ENCODE data around the gene MREG.

Gene MREG

GRCh38 chr2:216013080-216013909 lies at the start of gene MREG:
Gene MREG (minus strand): TSS chr2:216013551. CDS start chr2:216013327, 224 bp downstream.
- DNase-seq (ENCODE audit: extremely low read depth in 1 of 2, low read depth in 1 of 2): peak; percentile 45 to 74

DNA sequence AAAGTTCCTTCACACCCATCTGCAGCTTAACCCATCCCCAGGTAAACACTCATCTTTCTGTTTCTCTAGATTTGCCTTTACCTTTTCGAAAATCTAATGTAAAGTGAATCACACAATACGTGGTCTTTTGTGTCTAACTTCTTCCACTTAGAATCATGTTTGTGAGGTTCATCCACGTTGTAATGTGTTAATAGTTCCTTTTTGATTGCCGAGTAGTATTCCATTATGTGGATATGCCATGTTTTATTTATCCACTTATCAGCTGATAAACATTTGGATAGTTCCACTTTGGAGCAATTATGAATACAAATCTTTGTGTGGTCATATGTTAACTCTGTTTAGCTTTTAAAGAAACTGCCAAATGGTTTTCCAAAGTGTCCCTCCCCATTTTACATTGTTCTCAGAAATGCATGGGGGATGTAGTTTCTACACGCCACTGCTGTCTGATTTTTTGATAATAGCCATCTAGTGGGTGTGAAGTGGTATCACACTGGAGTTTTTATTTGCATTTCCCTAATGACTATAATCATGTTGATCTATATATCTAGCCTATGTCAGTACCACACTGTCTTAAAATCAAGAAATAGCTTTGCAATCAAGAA lies 46.0 kb upstream of the MREG start:
- DNase-seq (ENCODE audit: extremely low read depth in 1 of 2, low read depth in 1 of 2): no peak

GRCh38 chr2:216057688-216058193 lies 44.4 kb upstream of the MREG start:
- DNase-seq (ENCODE audit: extremely low read depth in 1 of 2, low read depth in 1 of 2): no peak

GRCh38 chr2:216056739-216057138 lies 43.4 kb upstream of the MREG start:
- no peak for DNase-seq (ENCODE audit: extremely low read depth in 1 of 2, low read depth in 1 of 2)

- no peak for DNase-seq (ENCODE audit: extremely low read depth in 1 of 2, low read depth in 1 of 2)
These were observed 42.3 kb upstream of the MREG start for GRCh38 chr2:216055680-216056079.

DNA sequence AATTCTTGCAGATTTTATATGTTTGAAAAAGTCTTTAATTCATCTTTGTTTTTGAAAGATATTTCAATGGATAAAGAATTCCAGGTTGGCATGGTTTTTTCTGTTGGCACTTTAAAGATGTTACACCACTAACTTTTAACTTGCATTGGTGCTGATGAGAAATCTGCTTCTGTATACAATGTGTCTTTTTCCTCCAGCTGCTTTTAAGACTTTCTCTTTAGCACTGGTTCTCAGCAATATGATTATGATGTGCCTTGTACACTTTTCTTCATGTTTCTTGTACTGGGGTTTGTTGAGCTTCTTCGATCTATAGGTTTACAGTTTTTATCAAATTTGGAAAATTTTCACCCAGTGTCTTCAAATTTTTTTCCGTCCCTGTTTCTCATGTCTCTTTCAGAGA lies 39.1 kb upstream of the MREG start:
- no peak for DNase-seq (ENCODE audit: extremely low read depth in 1 of 2, low read depth in 1 of 2)

GRCh38 chr2:216051350-216051749 lies 38.0 kb upstream of the MREG start:
- DNase-seq (ENCODE audit: extremely low read depth in 1 of 2, low read depth in 1 of 2): no peak

GRCh38 chr2:216049452-216049851 lies 36.1 kb upstream of the MREG start:
- no peak for DNase-seq (ENCODE audit: extremely low read depth in 1 of 2, low read depth in 1 of 2)

DNA sequence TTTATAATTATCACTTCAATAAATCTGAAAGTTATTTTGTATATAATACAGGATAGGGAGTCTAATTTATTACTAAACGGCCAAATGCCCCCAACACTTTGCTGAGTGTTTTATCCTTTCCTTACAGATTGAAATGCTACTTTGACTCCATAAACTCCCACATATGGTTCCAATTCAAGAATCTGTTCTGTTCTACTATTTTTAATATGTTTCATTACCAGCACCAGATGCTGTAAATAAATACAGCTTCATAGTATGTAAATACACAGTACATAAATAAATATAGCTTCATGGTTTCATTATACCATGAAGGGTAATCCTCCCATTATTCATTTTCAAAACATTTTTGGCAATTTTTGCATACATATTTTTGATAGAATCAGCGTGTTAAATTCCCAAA lies 34.0 kb upstream of the MREG start:
- DNase-seq (ENCODE audit: extremely low read depth in 1 of 2, low read depth in 1 of 2): no peak

DNA sequence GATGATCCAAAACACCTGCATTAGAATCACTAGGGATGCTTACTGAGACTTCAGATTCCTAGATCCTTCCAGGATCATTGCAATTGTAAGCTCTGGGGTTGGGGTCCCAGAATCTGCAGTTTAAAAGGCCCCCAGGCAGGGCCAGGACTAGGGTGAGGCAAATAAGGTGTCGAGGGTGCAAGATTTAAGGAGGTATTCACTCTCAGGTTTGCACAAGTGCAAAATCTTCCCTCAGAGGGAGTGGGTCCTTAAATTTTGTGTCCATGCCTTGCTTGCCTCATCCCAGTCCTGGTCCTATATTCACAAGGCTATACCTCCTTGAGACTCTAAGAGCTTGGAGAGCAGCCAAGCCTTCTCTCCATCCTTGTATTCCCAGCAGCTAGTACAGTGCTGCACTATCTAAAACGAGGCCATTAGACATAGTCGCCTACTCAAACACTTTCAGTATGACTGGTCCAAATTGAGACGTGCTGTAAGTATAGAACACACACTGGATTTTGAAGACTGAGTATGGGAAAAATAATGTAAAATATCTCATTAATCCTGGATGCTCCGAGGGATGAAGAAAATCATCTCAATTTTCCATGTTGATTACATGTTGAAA lies 31.6 kb upstream of the MREG start:
- no peak for DNase-seq (ENCODE audit: extremely low read depth in 1 of 2, low read depth in 1 of 2)

GRCh38 chr2:216043949-216044348 lies 30.6 kb upstream of the MREG start:
- DNase-seq (ENCODE audit: extremely low read depth in 1 of 2, low read depth in 1 of 2): no peak

GRCh38 chr2:216041438-216041837 lies 28.1 kb upstream of the MREG start:
- DNase-seq (ENCODE audit: extremely low read depth in 1 of 2, low read depth in 1 of 2): no peak

DNA sequence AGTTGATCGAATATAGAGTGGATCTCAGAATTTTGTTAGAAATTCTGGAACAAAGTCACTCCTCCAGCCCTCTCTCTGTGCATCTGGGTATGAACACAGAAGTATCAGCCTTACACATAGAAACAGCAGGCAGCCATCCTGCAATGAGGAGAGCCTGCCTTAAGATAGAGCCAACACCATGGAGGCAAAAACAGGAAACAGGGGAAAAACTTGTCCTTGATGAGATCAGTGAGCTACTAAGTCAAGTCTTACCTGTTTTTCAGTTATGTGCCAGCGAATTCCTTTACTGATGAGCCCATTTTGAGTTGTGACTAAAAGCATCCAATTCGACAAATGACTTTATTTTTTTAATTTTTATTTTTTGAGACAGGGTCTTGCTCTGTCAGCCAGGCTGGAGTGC lies 26.6 kb upstream of the MREG start:
- DNase-seq (ENCODE audit: extremely low read depth in 1 of 2, low read depth in 1 of 2): no peak

DNA sequence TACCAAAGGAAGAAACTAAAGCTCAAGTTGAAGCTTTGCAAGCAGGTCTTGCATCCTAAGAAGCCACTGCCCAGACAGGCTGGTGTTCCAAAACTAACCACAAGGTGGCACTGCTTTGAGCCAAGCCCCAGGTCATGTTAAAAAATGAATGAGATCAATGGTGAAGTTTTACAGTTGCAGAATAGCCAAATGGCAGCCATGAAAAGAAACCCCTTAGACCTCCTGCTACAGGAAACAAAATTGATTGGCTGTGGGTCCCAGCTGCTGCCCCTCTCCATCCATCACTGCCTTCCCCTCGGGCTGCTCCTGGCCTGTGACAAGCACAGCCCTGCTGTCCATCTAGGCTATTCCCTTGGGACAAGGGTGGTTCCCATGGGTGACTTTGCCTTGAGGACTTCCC lies 20.7 kb upstream of the MREG start:
- peak; percentile 40 to 61 for DNase-seq (ENCODE audit: extremely low read depth in 1 of 2, low read depth in 1 of 2)

- no peak for DNase-seq (ENCODE audit: extremely low read depth in 1 of 2, low read depth in 1 of 2)
These were observed 20.1 kb upstream of the MREG start for GRCh38 chr2:216033403-216033802.

GRCh38 chr2:216031960-216032689 lies 18.8 kb upstream of the MREG start:
- DNase-seq (ENCODE audit: extremely low read depth in 1 of 2, low read depth in 1 of 2): no peak

DNA sequence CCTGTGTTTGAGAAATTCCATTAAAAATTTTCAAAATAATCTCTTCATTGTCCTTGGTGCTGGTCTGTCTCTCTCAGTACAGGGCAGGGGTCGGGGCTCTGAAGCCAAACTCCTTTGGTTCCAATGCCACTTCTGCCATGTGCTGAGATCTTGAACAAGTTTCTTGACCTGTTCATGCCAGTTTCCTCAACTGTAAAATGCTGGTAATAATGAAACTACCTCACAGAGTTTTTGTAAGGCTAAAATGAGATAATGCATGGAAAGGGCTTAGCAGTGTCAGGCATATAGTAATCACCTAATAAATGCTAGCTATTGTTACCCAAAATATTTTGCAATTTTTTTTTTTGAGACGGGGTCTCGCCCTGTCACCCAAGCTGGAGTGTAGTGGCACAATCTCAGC lies 16.9 kb upstream of the MREG start:
- DNase-seq (ENCODE audit: extremely low read depth in 1 of 2, low read depth in 1 of 2): no peak

DNA sequence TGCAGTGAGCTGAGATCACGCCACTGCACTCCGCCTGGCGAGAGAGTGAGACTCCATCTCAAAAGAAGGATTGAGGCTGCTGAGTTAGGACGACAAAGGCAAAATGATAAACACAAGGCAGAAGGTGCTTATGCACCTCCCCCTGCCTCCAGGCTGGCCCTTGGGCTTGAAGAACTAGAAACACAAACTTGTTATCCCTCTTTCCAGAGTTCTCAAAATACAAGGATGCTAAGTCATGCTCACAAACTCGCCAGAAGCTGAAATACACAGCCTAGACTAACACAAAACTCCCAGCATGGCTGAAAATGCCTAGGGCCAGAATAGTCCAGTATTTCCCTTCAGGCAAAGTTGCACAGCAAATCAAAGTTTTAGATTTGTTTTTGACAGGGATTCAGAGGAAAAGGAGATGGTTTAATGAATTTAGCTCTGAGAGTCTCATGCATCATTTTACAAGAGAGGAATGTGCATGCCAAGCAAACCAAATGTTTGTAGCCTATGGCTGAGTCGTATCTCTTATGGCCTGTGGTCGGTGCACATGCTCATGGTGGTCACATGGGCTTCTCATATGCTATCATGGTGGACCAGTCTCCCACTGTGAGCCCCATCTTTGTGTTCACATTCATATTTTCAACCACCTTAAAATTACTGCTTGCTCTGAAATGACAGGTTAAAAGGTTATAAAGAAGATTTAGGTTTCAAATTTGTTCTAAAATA lies 16.2 kb upstream of the MREG start:
- no peak for DNase-seq (ENCODE audit: extremely low read depth in 1 of 2, low read depth in 1 of 2)

- DNase-seq (ENCODE audit: extremely low read depth in 1 of 2, low read depth in 1 of 2): no peak
These were observed 11.5 kb upstream of the MREG start for GRCh38 chr2:216024779-216025336.

DNA sequence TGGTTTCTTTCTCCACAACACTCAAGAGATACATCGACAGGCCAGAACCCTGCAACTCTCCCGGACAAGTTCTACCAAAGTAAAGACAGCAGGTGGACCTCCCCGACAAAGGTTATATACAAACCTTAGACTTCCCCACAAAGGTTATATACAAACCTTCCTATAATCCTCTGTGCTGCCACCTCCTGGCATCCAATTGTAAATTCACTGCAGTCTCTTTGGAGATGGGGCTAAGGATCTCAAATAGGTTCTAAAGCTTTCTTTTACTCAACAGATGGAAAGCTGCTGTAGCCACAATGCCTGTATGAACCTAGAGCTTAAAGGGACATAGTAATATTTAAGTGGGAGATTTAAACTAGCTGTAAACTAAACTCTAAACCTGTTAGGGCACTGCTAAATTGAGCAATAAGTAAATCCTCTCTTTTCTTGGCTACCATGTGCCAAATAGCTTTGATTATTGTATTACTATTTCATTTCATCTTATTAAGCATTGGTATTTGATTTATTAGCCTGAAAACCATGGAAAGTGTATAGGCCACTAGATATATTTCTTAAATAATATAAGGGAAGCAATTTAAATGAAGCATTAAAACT lies 9.8 kb upstream of the MREG start:
- DNase-seq (ENCODE audit: extremely low read depth in 1 of 2, low read depth in 1 of 2): peak in 1 of 2 donors; percentile 24

All from activated CD8-positive, alpha-beta memory T cell treated with anti-CD3 and anti-CD28 coated beads for 1 hour (primary cell).